Neural progenitor cell (in vitro differentiated cells): Measurements from ENCODE around the gene MRPS25.

Source experiments
- CTCF ChIP-seq: fragments of 200-600 bp; sonication (generic); IDR thresholded peaks from 2 replicates; pipeline ENCODE4 v1.5.1; 2017; ENCODE audit warnings: antibody characterized with exemption, mild to moderate bottlenecking
- EZH2 ChIP-seq: fragments of 200-600 bp; sonication (generic); IDR thresholded peaks from 2 replicates; pipeline ENCODE4 v1.6.1; 2017; ENCODE audit warnings: antibody characterized with exemption, mild to moderate bottlenecking, moderate library complexity

GRCh38 chr3:15017191-15017590 lies 47.9 kb downstream of the MRPS25 start:
- TF ChIP-seq CTCF, result no peak
- TF ChIP-seq EZH2, result no peak
